Measurements from ENCODE around the gene ENOX1.

- TF ChIP-seq, protein P1, sequence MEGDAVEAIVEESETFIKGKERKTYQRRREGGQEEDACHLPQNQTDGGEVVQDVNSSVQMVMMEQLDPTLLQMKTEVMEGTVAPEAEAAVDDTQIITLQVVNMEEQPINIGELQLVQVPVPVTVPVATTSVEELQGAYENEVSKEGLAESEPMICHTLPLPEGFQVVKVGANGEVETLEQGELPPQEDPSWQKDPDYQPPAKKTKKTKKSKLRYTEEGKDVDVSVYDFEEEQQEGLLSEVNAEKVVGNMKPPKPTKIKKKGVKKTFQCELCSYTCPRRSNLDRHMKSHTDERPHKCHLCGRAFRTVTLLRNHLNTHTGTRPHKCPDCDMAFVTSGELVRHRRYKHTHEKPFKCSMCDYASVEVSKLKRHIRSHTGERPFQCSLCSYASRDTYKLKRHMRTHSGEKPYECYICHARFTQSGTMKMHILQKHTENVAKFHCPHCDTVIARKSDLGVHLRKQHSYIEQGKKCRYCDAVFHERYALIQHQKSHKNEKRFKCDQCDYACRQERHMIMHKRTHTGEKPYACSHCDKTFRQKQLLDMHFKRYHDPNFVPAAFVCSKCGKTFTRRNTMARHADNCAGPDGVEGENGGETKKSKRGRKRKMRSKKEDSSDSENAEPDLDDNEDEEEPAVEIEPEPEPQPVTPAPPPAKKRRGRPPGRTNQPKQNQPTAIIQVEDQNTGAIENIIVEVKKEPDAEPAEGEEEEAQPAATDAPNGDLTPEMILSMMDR (IDR thresholded peaks at IDR 0.05): no peak
- TF ChIP-seq ZFX (IDR thresholded peaks at IDR 0.05; ENCODE audit: borderline replicate concordance): no peak
Measured at GRCh38 chr13:43293561-43293960, 493.2 kb downstream of the ENOX1 start.
